ENCODE data around the gene ZNF354C. TPM values are rescaled to one million over a fixed set of nuclear protein-coding genes. Genes with fewer than 3 reads are reported as not detected.

ZNF354C gene
- total RNA-seq, 1 donor from 2014 or later: 7.1 TPM

DNA sequence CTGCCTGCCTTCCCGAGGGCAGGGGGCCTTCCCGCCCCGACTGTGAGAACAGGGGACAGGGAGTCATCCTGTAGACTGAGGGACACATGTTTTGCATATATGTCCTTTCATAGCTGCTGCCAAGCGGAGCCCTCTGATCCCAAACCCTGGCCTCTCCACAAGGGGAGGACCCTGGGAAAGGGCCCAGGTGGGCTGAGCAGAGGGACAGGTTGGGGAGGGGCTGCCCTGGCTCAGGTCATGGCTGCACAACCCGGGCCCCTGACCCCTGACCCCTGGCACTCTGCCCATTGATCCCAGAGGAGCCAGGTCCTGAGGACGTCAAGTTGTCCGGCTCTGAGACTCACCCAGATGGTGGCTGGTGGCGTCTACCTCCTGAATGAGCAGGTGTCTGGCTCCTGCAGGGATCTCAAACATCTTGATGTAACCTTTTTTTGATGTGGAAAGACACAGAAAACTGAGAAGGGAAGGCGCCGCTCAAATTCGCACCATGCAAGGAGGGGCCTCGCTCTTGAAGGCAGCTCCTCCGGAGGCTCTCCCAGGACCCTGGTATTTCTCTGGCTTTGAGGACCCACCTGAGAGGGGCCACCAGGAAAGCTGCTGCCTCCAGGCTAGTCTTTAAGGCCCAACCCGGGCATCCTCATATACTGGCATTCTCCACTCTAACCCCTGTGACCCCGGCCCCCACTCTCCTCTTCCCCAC, 71.9 kb downstream of the ZNF354C start:
- H3K9me3 ChIP-seq: no peaks in the 10 kb centered on the region
- no peak for TF ChIP-seq POLR2A (IDR thresholded peaks at IDR 0.05)
- TF ChIP-seq, protein P1, sequence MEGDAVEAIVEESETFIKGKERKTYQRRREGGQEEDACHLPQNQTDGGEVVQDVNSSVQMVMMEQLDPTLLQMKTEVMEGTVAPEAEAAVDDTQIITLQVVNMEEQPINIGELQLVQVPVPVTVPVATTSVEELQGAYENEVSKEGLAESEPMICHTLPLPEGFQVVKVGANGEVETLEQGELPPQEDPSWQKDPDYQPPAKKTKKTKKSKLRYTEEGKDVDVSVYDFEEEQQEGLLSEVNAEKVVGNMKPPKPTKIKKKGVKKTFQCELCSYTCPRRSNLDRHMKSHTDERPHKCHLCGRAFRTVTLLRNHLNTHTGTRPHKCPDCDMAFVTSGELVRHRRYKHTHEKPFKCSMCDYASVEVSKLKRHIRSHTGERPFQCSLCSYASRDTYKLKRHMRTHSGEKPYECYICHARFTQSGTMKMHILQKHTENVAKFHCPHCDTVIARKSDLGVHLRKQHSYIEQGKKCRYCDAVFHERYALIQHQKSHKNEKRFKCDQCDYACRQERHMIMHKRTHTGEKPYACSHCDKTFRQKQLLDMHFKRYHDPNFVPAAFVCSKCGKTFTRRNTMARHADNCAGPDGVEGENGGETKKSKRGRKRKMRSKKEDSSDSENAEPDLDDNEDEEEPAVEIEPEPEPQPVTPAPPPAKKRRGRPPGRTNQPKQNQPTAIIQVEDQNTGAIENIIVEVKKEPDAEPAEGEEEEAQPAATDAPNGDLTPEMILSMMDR (IDR thresholded peaks at IDR 0.05): no peak
- TF ChIP-seq POLR2AphosphoS5 (IDR thresholded peaks at IDR 0.05; ENCODE audit: insufficient read depth in 1 of 2, low read depth in 1 of 2): no peak
- H3K36me3 ChIP-seq: peaks cover 0 to 3% of the 10 kb centered on the region in 2 donors
- H3K4me1 ChIP-seq: no peaks in the 10 kb centered on the region
- no peaks in the 10 kb centered on the region for H3K27me3 ChIP-seq
- DNase-seq (ENCODE audit: extremely low spot score in 2 of 2): no peak
- no peak overlapping the region for H3K4me3 ChIP-seq
- no peak overlapping the region for H3K27ac ChIP-seq
- intact Hi-C loops (cut with DNase I): no loop called here

DNA sequence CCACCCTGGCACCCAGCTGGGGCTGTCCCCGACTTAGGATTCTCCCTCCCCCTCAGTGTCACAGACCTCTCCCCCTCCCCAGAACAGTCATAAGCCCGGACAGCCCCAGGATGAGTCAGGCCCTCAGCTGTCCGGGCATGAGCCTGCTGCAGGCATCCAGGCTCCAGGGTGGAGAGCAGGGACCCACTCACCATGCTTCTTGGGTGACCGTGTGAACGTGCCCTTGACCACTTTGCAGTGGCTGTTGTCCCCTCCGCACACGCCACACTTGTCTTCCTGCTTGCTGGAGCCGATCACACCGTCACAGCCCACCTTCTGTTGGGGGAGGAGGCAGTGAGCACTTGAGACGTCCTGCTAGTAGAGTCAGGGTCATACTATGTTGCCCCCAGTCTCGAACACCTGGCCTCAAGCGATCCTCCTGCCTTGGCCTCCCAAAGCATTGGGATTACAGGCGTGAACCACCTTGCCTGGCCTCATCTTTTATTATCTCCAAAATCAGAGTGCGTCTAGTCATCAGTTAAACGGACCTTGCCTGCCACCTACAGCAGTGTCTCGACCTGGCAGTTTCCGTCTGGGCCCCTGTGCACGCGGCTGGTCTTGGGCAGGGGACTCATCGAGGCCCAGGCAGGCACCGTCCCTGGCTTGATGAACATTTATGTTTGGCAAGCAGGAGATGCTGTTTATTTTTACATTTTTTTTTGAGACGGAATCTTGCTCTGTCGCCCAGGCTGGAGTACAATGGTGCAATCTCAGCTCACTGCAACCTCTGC, 72.6 kb downstream of the ZNF354C start:
- intact Hi-C loops (cut with DNase I): no loop called here
- DNase-seq (ENCODE audit: extremely low spot score in 2 of 2): no peak
- Histone ChIP-seq H3K36me3 (no peaks in the 10 kb centered on the region), H3K27ac (no peak overlapping the region), H3K27me3 (no peaks in the 10 kb centered on the region), H3K4me1 (no peaks in the 10 kb centered on the region), H3K4me3 (no peak overlapping the region), H3K9me3 (no peaks in the 10 kb centered on the region)
- TF ChIP-seq POLR2AphosphoS5 (IDR thresholded peaks at IDR 0.05; ENCODE audit: insufficient read depth in 1 of 2, low read depth in 1 of 2) (no peak), POLR2A (IDR thresholded peaks at IDR 0.05) (no peak)
- TF ChIP-seq, protein P1 (IDR thresholded peaks at IDR 0.05): no peak

Other genes with a start within 250 kb of the ZNF354C start
- 17.7 TPM for gene ZNF354B, start 200.4 kb upstream of the ZNF354C start, total RNA-seq
- 2.2 TPM for gene ZFP2, start 164.5 kb upstream of the ZNF354C start, total RNA-seq
- gene ZNF454, start 119.2 kb upstream of the ZNF354C start, total RNA-seq: 3.4 TPM
- gene GRM6, start 65.1 kb upstream of the ZNF354C start, total RNA-seq: not detected
- 5.9 TPM for gene ZNF879, start 36.6 kb upstream of the ZNF354C start, total RNA-seq

All from vagina (tissue), 2 donors.